Stimulated activated CD4-positive, alpha-beta T cell treated with anti-CD3 and anti-CD28 coated beads, Interleukin-2, amount 100 ng/mL, for 4 hours (primary cell): ENCODE measurements around the gene CACNA1A.
"Not testable (repeated sequence)": the region's sequence is repeated elsewhere in the genome, so short reads cannot be mapped to it uniquely, and the experiment has no call there.

ENCODE experiments used
- DNase-seq: peaks from one replicate; pipeline ENCODE4 v3.0.0-alpha.2; 2020; ENCODE audit warnings: low read depth

CACNA1A gene

GRCh38 chr19:13363954-13364353 is 142.3 kb downstream of the CACNA1A start:
- no peak for DNase-seq

- DNase-seq: no peak
Observed at GRCh38 chr19:13363245-13363644, 143.0 kb downstream of the CACNA1A start.

GRCh38 chr19:13362668-13363067 is 143.6 kb downstream of the CACNA1A start:
- DNase-seq: no peak

GRCh38 chr19:13361726-13362125 is 144.6 kb downstream of the CACNA1A start:
- not testable (repeated sequence) for DNase-seq

GRCh38 chr19:13356686-13357280 is 149.5 kb downstream of the CACNA1A start:
- DNase-seq: no peak

GRCh38 chr19:13356185-13356584 is 150.1 kb downstream of the CACNA1A start:
- no peak for DNase-seq

GRCh38 chr19:13355356-13355755 is 150.9 kb downstream of the CACNA1A start:
- DNase-seq: no peak

DNA sequence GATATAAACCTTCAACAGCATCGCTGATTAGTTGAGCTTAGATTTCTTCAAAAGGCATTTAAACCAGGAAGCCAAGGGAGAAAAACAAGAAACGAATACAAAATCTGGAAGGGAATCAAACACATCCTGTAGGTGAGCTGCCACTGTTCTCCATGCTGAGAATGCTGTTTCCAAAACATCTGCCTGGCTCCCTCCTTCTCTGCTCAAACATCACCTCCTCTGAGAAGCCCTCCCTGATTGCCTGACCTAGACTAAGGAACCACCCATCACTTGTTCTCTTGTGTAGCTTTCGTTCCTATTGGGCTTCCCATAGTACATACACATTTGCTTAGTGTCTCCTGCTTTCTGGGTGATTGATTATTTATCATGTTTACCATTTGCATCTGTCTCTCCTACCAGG is 152.7 kb downstream of the CACNA1A start:
- DNase-seq: no peak

- DNase-seq: no peak
Observed at GRCh38 chr19:13350759-13351158, 155.5 kb downstream of the CACNA1A start.

DNA sequence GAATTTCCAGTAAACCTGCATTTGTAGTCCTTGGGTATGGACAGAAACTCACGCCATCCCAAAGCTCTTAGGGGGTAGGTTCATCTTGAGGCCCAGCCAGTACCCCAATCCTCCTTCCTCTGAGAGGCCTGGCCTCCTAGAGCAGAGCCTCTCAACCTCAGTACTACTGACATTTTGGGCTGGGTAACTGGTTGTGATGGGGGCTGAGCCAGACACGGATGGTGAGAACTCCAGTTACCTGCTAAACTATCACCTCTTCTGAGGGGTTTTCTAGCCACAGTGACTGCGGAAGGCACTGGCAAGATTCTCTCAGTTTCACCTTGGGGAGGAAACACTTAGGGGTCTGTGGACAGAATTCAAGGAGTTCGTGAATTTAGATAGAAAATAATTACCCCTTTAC is 156.2 kb downstream of the CACNA1A start:
- DNase-seq: no peak

DNA sequence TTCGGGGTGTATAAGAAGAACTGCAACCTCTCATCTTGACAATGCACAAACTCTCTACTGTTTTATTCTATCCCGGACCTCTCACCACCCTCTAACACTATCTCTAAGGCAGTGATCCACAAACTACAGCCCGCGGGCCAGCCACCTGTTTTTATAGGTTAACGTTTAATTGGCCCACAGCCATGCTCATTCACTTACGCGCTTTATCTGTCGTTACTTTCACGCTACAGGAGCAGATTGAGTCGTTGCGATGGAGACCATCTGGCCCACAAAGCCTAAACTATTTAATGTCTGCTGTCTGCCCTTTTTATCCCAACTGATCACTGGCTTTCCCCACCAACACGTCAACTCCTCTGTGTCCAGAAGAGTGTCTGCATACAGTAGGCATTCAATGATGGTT is 158.9 kb downstream of the CACNA1A start:
- no peak for DNase-seq

DNA sequence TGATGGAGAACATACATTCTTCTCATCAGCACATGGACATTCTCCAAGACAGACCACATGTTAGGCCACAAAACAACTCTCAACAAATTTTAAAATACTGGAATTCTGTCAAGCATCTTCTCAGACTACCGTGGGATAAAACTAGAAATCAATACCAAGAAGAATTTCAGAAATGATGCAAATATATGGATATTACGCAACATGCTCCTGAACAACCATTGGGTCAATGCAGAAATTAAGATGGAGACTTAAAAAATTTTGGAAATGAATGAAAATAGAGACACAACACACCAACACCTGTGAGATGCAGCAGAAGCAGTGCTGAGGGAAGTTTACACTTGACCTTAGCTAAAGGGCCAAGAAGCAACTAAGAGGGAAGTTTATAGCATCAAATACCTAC is 162.8 kb downstream of the CACNA1A start:
- no peak for DNase-seq

- no peak for DNase-seq
Observed at GRCh38 chr19:13342672-13343071, 163.6 kb downstream of the CACNA1A start.

GRCh38 chr19:13339869-13340268 is 166.4 kb downstream of the CACNA1A start:
- DNase-seq: no peak

- no peak for DNase-seq
Observed at GRCh38 chr19:13337181-13337580, 169.1 kb downstream of the CACNA1A start.

DNA sequence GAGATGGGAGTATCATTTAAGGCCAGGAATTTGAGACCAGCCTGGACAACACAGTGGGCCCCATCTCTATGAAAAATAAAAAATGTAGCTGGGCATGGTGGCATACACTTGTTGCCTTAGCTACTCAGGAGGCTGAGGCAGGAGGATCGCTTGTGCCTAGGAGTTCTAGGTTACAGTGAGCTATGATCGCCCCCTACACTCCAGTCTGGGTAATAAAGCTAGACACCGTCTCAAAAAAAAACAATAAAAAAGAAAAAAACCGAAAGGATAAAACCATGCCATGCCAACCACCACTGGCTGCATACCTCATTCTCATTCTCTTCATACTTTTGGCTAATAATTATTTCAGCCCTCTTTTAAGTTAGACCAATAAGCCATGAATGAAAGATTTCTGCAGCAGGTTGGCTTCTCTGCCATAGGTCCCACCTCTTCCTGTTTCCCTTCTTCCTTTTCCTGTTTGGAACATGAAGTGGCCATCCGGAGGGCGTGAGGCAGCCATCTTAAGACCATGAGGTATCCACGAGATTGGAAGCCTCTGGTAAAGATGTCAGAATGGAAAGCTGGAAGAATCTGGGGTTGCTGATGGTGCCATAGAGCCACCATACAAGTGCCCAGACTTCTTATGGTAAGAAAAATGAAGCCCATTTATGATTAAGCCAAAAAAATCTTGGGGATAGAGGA is 171.3 kb downstream of the CACNA1A start:
- no peak for DNase-seq

GRCh38 chr19:13330285-13330684 is 176.0 kb downstream of the CACNA1A start:
- no peak for DNase-seq

GRCh38 chr19:13329766-13330165 is 176.5 kb downstream of the CACNA1A start:
- DNase-seq: no peak

GRCh38 chr19:13328241-13328640 is 178.0 kb downstream of the CACNA1A start:
- DNase-seq: no peak

- DNase-seq: no peak
Observed at GRCh38 chr19:13319526-13319925, 186.8 kb downstream of the CACNA1A start.

- no peak for DNase-seq
Observed at GRCh38 chr19:13318190-13318589, 188.1 kb downstream of the CACNA1A start.

DNA sequence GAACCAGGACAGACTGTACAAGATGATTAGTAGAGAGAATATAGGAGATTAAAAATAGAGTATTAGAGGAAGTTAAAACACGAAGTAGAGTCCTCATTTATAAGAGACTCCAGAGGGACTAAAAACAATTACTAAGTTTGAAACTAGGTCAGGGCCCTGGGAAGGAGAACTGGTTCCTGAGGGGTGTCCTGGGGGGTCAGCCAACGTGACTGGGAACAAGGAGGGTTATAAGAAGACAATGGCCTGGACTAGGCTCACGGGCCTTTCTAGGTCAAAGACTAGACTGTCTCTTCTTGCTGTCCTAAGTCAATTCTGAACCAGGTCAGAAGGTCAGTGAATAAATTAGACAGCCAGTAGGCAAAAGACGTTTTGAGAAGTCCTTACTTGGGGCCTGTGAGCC is 190.8 kb downstream of the CACNA1A start:
- no peak for DNase-seq

GRCh38 chr19:13314761-13315160 is 191.5 kb downstream of the CACNA1A start:
- no peak for DNase-seq

- no peak for DNase-seq
Observed at GRCh38 chr19:13313875-13314274, 192.4 kb downstream of the CACNA1A start.
